ENCODE results near the gene LETMD1. TPM values are rescaled to one million over a fixed set of nuclear protein-coding genes. Genes with fewer than 3 reads are reported as not detected.

The LETMD1 gene
- polyA plus RNA-seq, 2 of the 4 experiments (the other 2 are of a cell fraction), result 29.6 to 72.9 TPM

- TF ChIP-seq CHD2 (IDR thresholded peaks at IDR 0.05; ENCODE audit: low read length, partially characterized antibody), result no peak
- no peak for TF ChIP-seq EP300 (IDR thresholded peaks at IDR 0.05)
These were observed 15.1 kb upstream of the LETMD1 start (continued) for GRCh38 chr12:51033048-51033447.

- POLR2A ChIA-PET, result interaction anchor here (0.6 kb wide), 1 partner anchor 1251 kb away, joined by 6 read pairs; no protein-coding TSS in a partner anchor
- Histone ChIP-seq H3K27ac (no peak overlapping the region), H3K4me2 (no peak overlapping the region), H3K4me1 (peaks cover 13% of the 10 kb centered on the region), H3K9me3 (no peaks in the 10 kb centered on the region), H3K4me3 (no peak overlapping the region)
- FAIRE-seq (no peak), ATAC-seq (no peak), DNase-seq (ENCODE audit: low read depth in 1 of 2, low spot score in 1 of 2) (no peak)
- CTCF ChIA-PET, result interaction anchor here (1.0 to 1.2 kb wide), 2 partner anchors 12 to 14 kb away, joined by 3 read pairs; no protein-coding TSS in a partner anchor
- TF ChIP-seq KDM1A (IDR thresholded peaks at IDR 0.05; ENCODE audit: low read depth) (no peak), SREBF2 (IDR thresholded peaks at IDR 0.05) (no peak), CBX2 (IDR thresholded peaks at IDR 0.05; ENCODE audit: borderline replicate concordance, low read depth) (no peak), POLR2AphosphoS2 (conservative IDR thresholded peaks at IDR 0.05; ENCODE audit: low read length) (no peak), USF2 (IDR thresholded peaks at IDR 0.05) (no peak), CHD4 (IDR thresholded peaks at IDR 0.05; ENCODE audit: borderline replicate concordance) (no peak), REST (IDR thresholded peaks at IDR 0.05) (no peak), ZSCAN20 (CRISPR knock-in tag; IDR thresholded peaks at IDR 0.05) (no peak), ZNF302 (CRISPR knock-in tag; IDR thresholded peaks at IDR 0.05) (no peak), MAFK (IDR thresholded peaks at IDR 0.05; ENCODE audit: partially characterized antibody) (no peak), HES2 (IDR thresholded peaks at IDR 0.05) (no peak), BCL3 (IDR thresholded peaks at IDR 0.05) (no peak), RNF2 (IDR thresholded peaks at IDR 0.05; ENCODE audit: borderline replicate concordance, low read depth) (no peak), ZFP36 (IDR thresholded peaks at IDR 0.05; ENCODE audit: borderline replicate concordance, partially characterized antibody) (no peak), GATA3 (IDR thresholded peaks at IDR 0.05; ENCODE audit: borderline replicate concordance) (no peak), PBX3 (IDR thresholded peaks at IDR 0.05) (no peak), HDAC2 (IDR thresholded peaks at IDR 0.05) (no peak), ESRRA (IDR thresholded peaks at IDR 0.05; ENCODE audit: borderline replicate concordance, low read length) (no peak), TFCP2L1 (CRISPR knock-in tag; IDR thresholded peaks at IDR 0.05) (no peak)
- 92% methylated on average over 4 of the region's 4 CpGs for WGBS (ENCODE audit: missing lambda C conversion rate)
These were observed 14.6 kb upstream of the LETMD1 start for GRCh38 chr12:51033457-51034089.
